Keratinocyte (primary cell): Measurements from ENCODE around the gene MET. TPM values are rescaled to one million over a fixed set of nuclear protein-coding genes. Genes with fewer than 3 reads are reported as not detected.

ENCODE experiments used
- DNase-seq: peaks from one replicate; pipeline ENCODE4 v3.0.0-alpha.2; 2011; ENCODE audit warnings: low read depth, missing footprints, low spot score
- FAIRE-seq: peaks from 2 replicates; lab custom pipeline; 2011; peaks lifted over from hg19 to GRCh38; lab: Jason Lieb, UNC
- H2AFZ ChIP-seq: 2 replicates; pipeline ENCODE4 v1.6.0; 2012; ENCODE audit warnings: low read length, control low read depth, inconsistent platforms; ENCODE audit not compliant: control insufficient read depth
- H3K27ac ChIP-seq: 2 replicates; pipeline ENCODE4 v1.5.1; 2011; ENCODE audit warnings: low read length; ENCODE audit not compliant: control insufficient read depth, insufficient read depth
- H3K27me3 ChIP-seq: 3 replicates; pipeline ENCODE4 v1.6.0; 2011; ENCODE audit warnings: low read length; ENCODE audit not compliant: control insufficient read depth, insufficient read depth; ENCODE audit errors: extremely low read depth
- H3K36me3 ChIP-seq, 2 experiments: 2 replicates in 1 of 2; 3 replicates in 1 of 2; pipeline ENCODE4 v1.5.1; 2011; ENCODE audit warnings: low read length in 2 of 2, mild to moderate bottlenecking in 1 of 2; ENCODE audit not compliant: control insufficient read depth in 2 of 2, insufficient read depth in 2 of 2; ENCODE audit errors: extremely low read depth in 1 of 2
- H3K4me1 ChIP-seq: 3 replicates; pipeline ENCODE4 v1.5.1; 2011; ENCODE audit warnings: low read length; ENCODE audit not compliant: control insufficient read depth, insufficient read depth; ENCODE audit errors: extremely low read depth
- H3K4me2 ChIP-seq: 3 replicates; pipeline ENCODE4 v1.6.0; 2011; ENCODE audit warnings: low read depth, low read length; ENCODE audit not compliant: control insufficient read depth, insufficient read depth; ENCODE audit errors: extremely low read depth
- H3K4me3 ChIP-seq, 3 experiments: fragments of 200-600 bp in 1 of 3; sonication (generic) in 1 of 3; 2 replicates in 2 of 3; 3 replicates in 1 of 3; pipeline ENCODE4 v1.5.1; 2011 to 2016; ENCODE audit warnings: low read length in 3 of 3, mild to moderate bottlenecking in 3 of 3, control low read depth in 2 of 3, inconsistent platforms in 1 of 3, low read depth in 1 of 3, mixed read lengths in 1 of 3, mixed run types in 1 of 3, moderate library complexity in 1 of 3; ENCODE audit not compliant: control insufficient read depth in 2 of 3, insufficient read depth in 2 of 3; ENCODE audit errors: extremely low read depth in 1 of 3
- H3K79me2 ChIP-seq: 2 replicates; pipeline ENCODE4 v1.6.0; 2012; ENCODE audit warnings: low read length; ENCODE audit not compliant: control insufficient read depth, insufficient read depth
- H3K9ac ChIP-seq: 3 replicates; pipeline ENCODE4 v1.6.0; 2011; ENCODE audit warnings: low read length; ENCODE audit not compliant: control insufficient read depth, insufficient read depth; ENCODE audit errors: extremely low read depth
- H3K9me1 ChIP-seq: 3 replicates; pipeline ENCODE4 v1.6.0; 2011; ENCODE audit warnings: low read length; ENCODE audit not compliant: control insufficient read depth, insufficient read depth; ENCODE audit errors: extremely low read depth
- H3K9me3 ChIP-seq: 2 replicates; pipeline ENCODE4 v1.5.1; 2012; ENCODE audit warnings: low read depth, low read length; ENCODE audit not compliant: control insufficient read depth
- H4K20me1 ChIP-seq: 3 replicates; pipeline ENCODE4 v1.6.0; 2011; ENCODE audit warnings: low read length; ENCODE audit not compliant: control insufficient read depth, insufficient read depth; ENCODE audit errors: extremely low read depth
- CTCF ChIP-seq, 3 experiments: IDR thresholded peaks in 1 of 3; conservative IDR thresholded peaks in 1 of 3; optimal IDR thresholded peaks in 1 of 3; 2 replicates in 2 of 3; 3 replicates in 1 of 3; pipeline versions ENCODE3 to v1.5.1; 2011; ENCODE audit warnings: low read length in 3 of 3, mild to moderate bottlenecking in 3 of 3, moderate library complexity in 2 of 3, control low read depth in 1 of 3, inconsistent platforms in 1 of 3; ENCODE audit not compliant: insufficient read depth in 2 of 3; ENCODE audit errors: extremely low read depth in 1 of 3
- EZH2 ChIP-seq: IDR thresholded peaks from one replicate; pipeline ENCODE4 v1.6.1; 2012; ENCODE audit warnings: inconsistent platforms, mild to moderate bottlenecking, low read length, moderate library complexity
- dilution Hi-C: fragments of 300-500 bp; cut with MboI; formaldehyde crosslinking; loops from one replicate; pipeline ENCODE4 v1.7.0; 2020; ENCODE audit warnings: low sequenced_read_pairs; ENCODE audit not compliant: extremely low pct_ligation_motif_present
- polyA plus RNA-seq, 5 experiments: library from polyadenylated mRNA; depleted of rRNA in 3 of 5; stranded (reverse) in 3 of 5; stranded (forward) in 1 of 5; unstranded in 1 of 5; fragments of >200 nt; gene quantifications; 1 replicate in 1 of 5; 2 replicates in 3 of 5; 3 replicates in 1 of 5; pipeline versions ENCODE4 v1.2.1 to v1.2.3, GENCODE V29; 2011 to 2012; ENCODE audit warnings: missing spikeins in 2 of 5, low read depth in 1 of 5, low replicate concordance in 1 of 5

MET gene
- polyA plus RNA-seq, 1 donor (not counting 4 experiments of a cell fraction or from before 2014, with no cell fraction given) = 117 TPM

- Histone ChIP-seq H3K79me2 (no peaks in the 10 kb centered on the region), H3K9me1 (no peaks in the 10 kb centered on the region), H3K4me1 (peaks cover 57% of the 10 kb centered on the region), H3K27ac (peak overlapping the region; percentile 88), H2AFZ (peak overlapping the region; percentile 16), H4K20me1 (no peaks in the 10 kb centered on the region), H3K9me3 (no peaks in the 10 kb centered on the region), H3K4me3 (peak overlapping the region in 2 of 3 experiments; percentile 21 to 35), H3K36me3 (no peaks in the 10 kb centered on the region), H3K27me3 (no peaks in the 10 kb centered on the region), H3K9ac (peak overlapping the region; percentile 66), H3K4me2 (peak overlapping the region; percentile 81)
- TF ChIP-seq CTCF (optimal IDR thresholded peaks at IDR 0.05 in 1 of 3, IDR thresholded peaks at IDR 0.05 in 1 of 3, conservative IDR thresholded peaks at IDR 0.05 in 1 of 3; ENCODE audit: extremely low read depth in 1 of 3, insufficient read depth in 2 of 3, low read length in 3 of 3) = no peak
- no peak for TF ChIP-seq EZH2
- DNase-seq (no peak), FAIRE-seq (peak; percentile 92)
- dilution Hi-C loops = no loop called here
These were observed 42.9 kb upstream of the MET start for GRCh38 chr7:116629051-116629463.

DNA sequence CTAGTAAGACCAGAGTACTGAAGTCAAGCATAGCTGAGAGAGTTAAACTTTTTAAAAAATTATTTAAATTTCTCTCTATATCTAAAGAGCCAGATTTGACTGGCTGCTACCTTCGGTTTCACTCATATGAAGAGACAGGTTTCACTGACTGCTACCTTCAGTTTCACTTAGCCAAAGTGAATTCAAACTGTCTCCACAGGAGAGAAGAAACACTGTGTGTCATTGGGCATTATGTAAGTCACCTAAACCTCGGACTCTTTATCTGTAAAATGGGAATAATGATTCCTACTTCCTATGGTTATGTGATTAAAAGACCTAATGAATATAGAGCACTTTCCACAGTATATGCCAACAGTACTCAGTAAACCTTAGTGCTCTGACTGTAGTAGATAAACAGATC lies 41.6 kb upstream of the MET start:
- H2AFZ ChIP-seq = no peak overlapping the region
- H3K4me2 ChIP-seq = peak overlapping the region; percentile 79
- H3K4me3 ChIP-seq = peak overlapping the region in 1 of 3 experiments; percentile 44

More for the DNA sequence above, 41.6 kb upstream of the MET start:
- peaks cover 62% of the 10 kb centered on the region for H3K4me1 ChIP-seq
- peak overlapping the region; percentile 58 for H3K9ac ChIP-seq
- H3K79me2 ChIP-seq = no peaks in the 10 kb centered on the region
- H3K36me3 ChIP-seq = no peaks in the 10 kb centered on the region
- dilution Hi-C loops = no loop called here
- no peaks in the 10 kb centered on the region for H3K9me3 ChIP-seq
- no peak for TF ChIP-seq EZH2
- TF ChIP-seq CTCF (optimal IDR thresholded peaks at IDR 0.05 in 1 of 3, IDR thresholded peaks at IDR 0.05 in 1 of 3, conservative IDR thresholded peaks at IDR 0.05 in 1 of 3; ENCODE audit: extremely low read depth in 1 of 3, insufficient read depth in 2 of 3, low read length in 3 of 3) = no peak
- no peaks in the 10 kb centered on the region for H3K27me3 ChIP-seq
- FAIRE-seq = no peak
- no peak for DNase-seq
- peak overlapping the region; percentile 88 for H3K27ac ChIP-seq
- H3K9me1 ChIP-seq = no peaks in the 10 kb centered on the region
- no peaks in the 10 kb centered on the region for H4K20me1 ChIP-seq
